ENCODE results near the gene FOXC2.

Gene FOXC2

GRCh38 chr16:86545954-86546637 is 20.5 kb upstream of the FOXC2 start:
- H3K27ac ChIP-seq (ENCODE audit: insufficient read depth, low read depth, low read length, poor library complexity, severe bottlenecking): no peak overlapping the region
- peaks cover 17% of the 10 kb centered on the region for H3K36me3 ChIP-seq (ENCODE audit: control insufficient read depth, insufficient read depth, low read length)
- H3K9me3 ChIP-seq (ENCODE audit: control insufficient read depth, low read length): no peaks in the 10 kb centered on the region
- no peaks in the 10 kb centered on the region for H3K4me1 ChIP-seq (ENCODE audit: control insufficient read depth, insufficient read depth, low read length)
- H3K27me3 ChIP-seq (ENCODE audit: control insufficient read depth, insufficient read depth, low read length, poor library complexity, severe bottlenecking): no peaks in the 10 kb centered on the region
- no peak overlapping the region for H3K4me3 ChIP-seq (ENCODE audit: insufficient read depth, low read depth, low read length)
- 94% methylated on average over 19 of the region's 19 CpGs for WGBS, 2 experiments

- Histone ChIP-seq H3K27ac (ENCODE audit: insufficient read depth, low read depth, low read length, poor library complexity, severe bottlenecking) (no peak overlapping the region), H3K4me3 (ENCODE audit: insufficient read depth, low read depth, low read length) (no peak overlapping the region), H3K9me3 (ENCODE audit: control insufficient read depth, low read length) (no peaks in the 10 kb centered on the region), H3K27me3 (ENCODE audit: control insufficient read depth, insufficient read depth, low read length, poor library complexity, severe bottlenecking) (no peaks in the 10 kb centered on the region), H3K36me3 (ENCODE audit: control insufficient read depth, insufficient read depth, low read length) (peaks cover 14% of the 10 kb centered on the region), H3K4me1 (ENCODE audit: control insufficient read depth, insufficient read depth, low read length) (no peaks in the 10 kb centered on the region)
- 94 to 95% methylated on average over 8 of the region's 8 CpGs for WGBS, 2 experiments
Observed at GRCh38 chr16:86546638-86547013, 20.0 kb upstream of the FOXC2 start.

- no peaks in the 10 kb centered on the region for H3K9me3 ChIP-seq (ENCODE audit: control insufficient read depth, low read length)
- no peaks in the 10 kb centered on the region for H3K27me3 ChIP-seq (ENCODE audit: control insufficient read depth, insufficient read depth, low read length, poor library complexity, severe bottlenecking)
- no peak overlapping the region for H3K4me3 ChIP-seq (ENCODE audit: insufficient read depth, low read depth, low read length)
- H3K4me1 ChIP-seq (ENCODE audit: control insufficient read depth, insufficient read depth, low read length): no peaks in the 10 kb centered on the region
- WGBS, 2 experiments: 95 to 96% methylated on average over 11 of the region's 11 CpGs
- peaks cover 9% of the 10 kb centered on the region for H3K36me3 ChIP-seq (ENCODE audit: control insufficient read depth, insufficient read depth, low read length)
- H3K27ac ChIP-seq (ENCODE audit: insufficient read depth, low read depth, low read length, poor library complexity, severe bottlenecking): no peak overlapping the region
Observed at GRCh38 chr16:86547286-86547685, 19.3 kb upstream of the FOXC2 start.

- H3K27ac ChIP-seq (ENCODE audit: insufficient read depth, low read depth, low read length, poor library complexity, severe bottlenecking): no peak overlapping the region
- H3K27me3 ChIP-seq (ENCODE audit: control insufficient read depth, insufficient read depth, low read length, poor library complexity, severe bottlenecking): no peaks in the 10 kb centered on the region
- H3K4me1 ChIP-seq (ENCODE audit: control insufficient read depth, insufficient read depth, low read length): no peaks in the 10 kb centered on the region
- H3K36me3 ChIP-seq (ENCODE audit: control insufficient read depth, insufficient read depth, low read length): peaks cover 9% of the 10 kb centered on the region
- WGBS, 2 experiments: 82 to 85% methylated on average over 8 of the region's 8 CpGs
- H3K4me3 ChIP-seq (ENCODE audit: insufficient read depth, low read depth, low read length): no peak overlapping the region
- no peaks in the 10 kb centered on the region for H3K9me3 ChIP-seq (ENCODE audit: control insufficient read depth, low read length)
Observed at GRCh38 chr16:86549076-86549892, 17.3 kb upstream of the FOXC2 start.

- Histone ChIP-seq H3K4me3 (ENCODE audit: insufficient read depth, low read depth, low read length) (no peak overlapping the region), H3K27ac (ENCODE audit: insufficient read depth, low read depth, low read length, poor library complexity, severe bottlenecking) (no peak overlapping the region), H3K4me1 (ENCODE audit: control insufficient read depth, insufficient read depth, low read length) (no peaks in the 10 kb centered on the region), H3K27me3 (ENCODE audit: control insufficient read depth, insufficient read depth, low read length, poor library complexity, severe bottlenecking) (no peaks in the 10 kb centered on the region), H3K9me3 (ENCODE audit: control insufficient read depth, low read length) (no peaks in the 10 kb centered on the region), H3K36me3 (ENCODE audit: control insufficient read depth, insufficient read depth, low read length) (peaks cover 9% of the 10 kb centered on the region)
- 95 to 96% methylated on average over 7 of the region's 7 CpGs for WGBS, 2 experiments
Observed at GRCh38 chr16:86549893-86550190, 16.8 kb upstream of the FOXC2 start.

- WGBS, 2 experiments: 96 to 97% methylated on average over 5 of the region's 5 CpGs
- H3K27ac ChIP-seq (ENCODE audit: insufficient read depth, low read depth, low read length, poor library complexity, severe bottlenecking): no peak overlapping the region
- H3K9me3 ChIP-seq (ENCODE audit: control insufficient read depth, low read length): no peaks in the 10 kb centered on the region
- H3K4me1 ChIP-seq (ENCODE audit: control insufficient read depth, insufficient read depth, low read length): no peaks in the 10 kb centered on the region
- H3K4me3 ChIP-seq (ENCODE audit: insufficient read depth, low read depth, low read length): no peak overlapping the region
- no peaks in the 10 kb centered on the region for H3K27me3 ChIP-seq (ENCODE audit: control insufficient read depth, insufficient read depth, low read length, poor library complexity, severe bottlenecking)
- H3K36me3 ChIP-seq (ENCODE audit: control insufficient read depth, insufficient read depth, low read length): peaks cover 9% of the 10 kb centered on the region
Observed at GRCh38 chr16:86550281-86550680, 16.3 kb upstream of the FOXC2 start.

- H3K36me3 ChIP-seq (ENCODE audit: control insufficient read depth, insufficient read depth, low read length): peaks cover 3% of the 10 kb centered on the region
- peaks cover 6% of the 10 kb centered on the region for H3K27me3 ChIP-seq (ENCODE audit: control insufficient read depth, insufficient read depth, low read length, poor library complexity, severe bottlenecking)
- H3K4me1 ChIP-seq (ENCODE audit: control insufficient read depth, insufficient read depth, low read length): no peaks in the 10 kb centered on the region
- no peak overlapping the region for H3K4me3 ChIP-seq (ENCODE audit: insufficient read depth, low read depth, low read length)
- WGBS, 2 experiments: 95 to 96% methylated on average over 22 of the region's 22 CpGs
- no peak overlapping the region for H3K27ac ChIP-seq (ENCODE audit: insufficient read depth, low read depth, low read length, poor library complexity, severe bottlenecking)
- H3K9me3 ChIP-seq (ENCODE audit: control insufficient read depth, low read length): no peaks in the 10 kb centered on the region
Observed at GRCh38 chr16:86553356-86553755, 13.3 kb upstream of the FOXC2 start.

- Histone ChIP-seq H3K36me3 (ENCODE audit: control insufficient read depth, insufficient read depth, low read length) (peaks cover under 1% of the 10 kb centered on the region), H3K4me3 (ENCODE audit: insufficient read depth, low read depth, low read length) (peak overlapping the region; percentile 79), H3K27ac (ENCODE audit: insufficient read depth, low read depth, low read length, poor library complexity, severe bottlenecking) (peak overlapping the region; percentile 87), H3K27me3 (ENCODE audit: control insufficient read depth, insufficient read depth, low read length, poor library complexity, severe bottlenecking) (peaks cover 8% of the 10 kb centered on the region), H3K4me1 (ENCODE audit: control insufficient read depth, insufficient read depth, low read length) (no peaks in the 10 kb centered on the region), H3K9me3 (ENCODE audit: control insufficient read depth, low read length) (no peaks in the 10 kb centered on the region)
- 9 to 10% methylated on average over 10 of the region's 10 CpGs for WGBS, 2 experiments
Observed at GRCh38 chr16:86554599-86554916, 12.1 kb upstream of the FOXC2 start.

GRCh38 chr16:86554917-86555703 is 11.5 kb upstream of the FOXC2 start, which contains the start of gene MTHFSD:
TSS of gene MTHFSD (minus strand) at chr16:86555235. CDS start at chr16:86555184, 51 bp downstream.
- H3K4me1 ChIP-seq (ENCODE audit: control insufficient read depth, insufficient read depth, low read length): no peaks in the 10 kb centered on the region
- peak within 1 kb of the TSS; percentile 79 for H3K4me3 ChIP-seq (ENCODE audit: insufficient read depth, low read depth, low read length)
- H3K36me3 ChIP-seq (ENCODE audit: control insufficient read depth, insufficient read depth, low read length): no peaks in the 10 kb centered on the region
- H3K27ac ChIP-seq (ENCODE audit: insufficient read depth, low read depth, low read length, poor library complexity, severe bottlenecking): peak within 1 kb of the TSS; percentile 87
- 7% methylated on average over 70 of the region's 70 CpGs for WGBS, 2 experiments
- H3K9me3 ChIP-seq (ENCODE audit: control insufficient read depth, low read length): no peaks in the 10 kb centered on the region
- H3K27me3 ChIP-seq (ENCODE audit: control insufficient read depth, insufficient read depth, low read length, poor library complexity, severe bottlenecking): peaks cover 8% of the 10 kb centered on the region

- WGBS, 2 experiments: 67 to 68% methylated on average over 17 of the region's 17 CpGs
- no peaks in the 10 kb centered on the region for H3K9me3 ChIP-seq (ENCODE audit: control insufficient read depth, low read length)
Observed at GRCh38 chr16:86555704-86556075, 10.9 kb upstream of the FOXC2 start.

More at GRCh38 chr16:86555704-86556075, 10.9 kb upstream of the FOXC2 start:
- H3K4me1 ChIP-seq (ENCODE audit: control insufficient read depth, insufficient read depth, low read length): no peaks in the 10 kb centered on the region
- H3K36me3 ChIP-seq (ENCODE audit: control insufficient read depth, insufficient read depth, low read length): no peaks in the 10 kb centered on the region
- H3K27me3 ChIP-seq (ENCODE audit: control insufficient read depth, insufficient read depth, low read length, poor library complexity, severe bottlenecking): peaks cover 8% of the 10 kb centered on the region
- no peak overlapping the region for H3K27ac ChIP-seq (ENCODE audit: insufficient read depth, low read depth, low read length, poor library complexity, severe bottlenecking)
- peak overlapping the region; percentile 79 for H3K4me3 ChIP-seq (ENCODE audit: insufficient read depth, low read depth, low read length)

Data from ectodermal cell (in vitro differentiated cells).